Measurements from ENCODE around the gene OR2M5. TPM values are rescaled to one million over a fixed set of nuclear protein-coding genes. Genes with fewer than 3 reads are reported as not detected.

Gene OR2M5
- total and polyA plus RNA-seq, 2 of the 8 experiments (the other 6 are each of a cell fraction or from before 2014, with no cell fraction given), result not detected

DNA sequence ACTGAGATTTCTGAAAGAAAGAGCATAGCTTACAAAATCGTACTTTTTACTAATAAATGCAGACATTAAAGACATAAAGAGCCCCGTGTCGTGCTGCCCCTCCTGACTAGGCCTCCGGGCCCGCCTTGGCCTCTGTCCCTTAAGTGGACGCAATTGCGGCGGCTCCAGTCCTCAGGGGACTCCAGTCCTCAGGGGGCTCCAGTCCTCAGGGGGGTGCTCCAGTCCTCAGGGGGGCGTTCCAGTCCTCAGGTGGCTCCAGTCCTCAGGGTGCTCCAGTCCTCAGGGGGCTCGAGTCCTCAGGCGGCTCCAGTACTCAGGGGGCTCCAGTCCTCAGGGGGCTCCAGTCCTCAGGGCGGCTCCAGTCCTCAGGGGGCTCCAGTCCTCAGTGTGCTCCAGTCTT lies 19.1 kb downstream of the OR2M5 start:
- H2BK20ac ChIP-seq (ENCODE audit: low read length), result no peak overlapping the region
- CTCF ChIA-PET (ENCODE audit: partially characterized antibody), result no interaction called here
- WGBS, 2 experiments (ENCODE audit: extremely low coverage in 1 of 2, insufficient coverage in 1 of 2, insufficient read length in 1 of 2, insufficient replicate concordance in 2 of 2, low coverage in 1 of 2, low lambda C conversion rate in 2 of 2, missing lambda C conversion rate in 1 of 2), result 92% methylated on average over 11 of the region's 12 CpGs; no CpG with 5 or more reads in 1 of the 2 experiments

More for the DNA sequence above, 19.1 kb downstream of the OR2M5 start:
- H3K9me3 ChIP-seq (ENCODE audit: insufficient read depth in 2 of 2, low read depth in 1 of 2, low read length in 1 of 2), result peaks cover 37 to 46% of the 10 kb centered on the region in 2 experiments
- POLR2A ChIA-PET (ENCODE audit: partially characterized antibody), result no interaction called here
- H3K9ac ChIP-seq (replicated peaks in 1 of 4; ENCODE audit: extremely low read depth in 1 of 4, low read depth in 3 of 4, low read length in 3 of 4), result no peak overlapping the region
- H4K20me1 ChIP-seq (replicated peaks in 1 of 2; ENCODE audit: control insufficient read depth in 1 of 2, insufficient read depth in 2 of 2, low read length in 2 of 2), result no peaks in the 10 kb centered on the region
- TF ChIP-seq HDAC6 (IDR thresholded peaks at IDR 0.05; ENCODE audit: low read depth, low read length) (no peak), NRF1 (IDR thresholded peaks at IDR 0.05; ENCODE audit: low read depth, low read length) (no peak), CHD1 (IDR thresholded peaks at IDR 0.05; ENCODE audit: low read depth, low read length) (no peak), CBX8 (IDR thresholded peaks at IDR 0.05; ENCODE audit: borderline replicate concordance, low read depth, low read length) (no peak), SUZ12 (IDR thresholded peaks at IDR 0.05; ENCODE audit: low read length) (no peak), POLR2A (IDR thresholded peaks at IDR 0.05; ENCODE audit: control extremely low read depth in 1 of 2, low read depth in 2 of 2, low read length in 2 of 2) (no peak), GABPA (IDR thresholded peaks at IDR 0.05; ENCODE audit: borderline replicate concordance, insufficient read depth, low read length) (no peak), JUND (IDR thresholded peaks at IDR 0.05; ENCODE audit: low read length) (no peak), SP1 (IDR thresholded peaks at IDR 0.05; ENCODE audit: low read depth, low read length) (no peak)
- TF ChIP-seq, protein P1, sequence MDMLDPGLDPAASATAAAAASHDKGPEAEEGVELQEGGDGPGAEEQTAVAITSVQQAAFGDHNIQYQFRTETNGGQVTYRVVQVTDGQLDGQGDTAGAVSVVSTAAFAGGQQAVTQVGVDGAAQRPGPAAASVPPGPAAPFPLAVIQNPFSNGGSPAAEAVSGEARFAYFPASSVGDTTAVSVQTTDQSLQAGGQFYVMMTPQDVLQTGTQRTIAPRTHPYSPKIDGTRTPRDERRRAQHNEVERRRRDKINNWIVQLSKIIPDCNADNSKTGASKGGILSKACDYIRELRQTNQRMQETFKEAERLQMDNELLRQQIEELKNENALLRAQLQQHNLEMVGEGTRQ (IDR thresholded peaks at IDR 0.05; ENCODE audit: low read length), result no peak
- no peak overlapping the region for H3K4ac ChIP-seq (replicated peaks; ENCODE audit: insufficient read length, low read depth, low read length)
- H3K23me2 ChIP-seq (ENCODE audit: low read depth, low read length), result no peaks in the 10 kb centered on the region
- no peak overlapping the region for H3K27ac ChIP-seq (ENCODE audit: low read depth, low read length)
- H3K14ac ChIP-seq (ENCODE audit: insufficient read length), result no peak overlapping the region
- H3K18ac ChIP-seq (ENCODE audit: extremely low read depth, low read length), result no peak overlapping the region
- no peak overlapping the region for H2BK15ac ChIP-seq (ENCODE audit: low read length)
- no peak overlapping the region for H4K91ac ChIP-seq (replicated peaks; ENCODE audit: insufficient read length, low read length)
- H2AFZ ChIP-seq (ENCODE audit: low read length), result no peak overlapping the region
- H3K56ac ChIP-seq (replicated peaks; ENCODE audit: insufficient read length, low read depth, low read length), result no peak overlapping the region
- H3K79me2 ChIP-seq (ENCODE audit: control insufficient read depth in 1 of 2, insufficient read depth in 2 of 2, low read length in 2 of 2), result no peaks in the 10 kb centered on the region
- no peak overlapping the region for H2BK12ac ChIP-seq (ENCODE audit: low read depth, low read length)
- FAIRE-seq (no peak), DNase-seq (ENCODE audit: low read depth in 1 of 2, low spot score in 2 of 2) (no peak)
- no peak overlapping the region for H4K8ac ChIP-seq (ENCODE audit: extremely low read depth, insufficient read depth, low read length)
- no peak overlapping the region for H2BK5ac ChIP-seq (ENCODE audit: low read depth, low read length)
- H3K27me3 ChIP-seq (replicated peaks in 1 of 4; ENCODE audit: control insufficient read depth in 3 of 4, extremely low read depth in 1 of 4, insufficient read depth in 3 of 4, low read length in 3 of 4), result no peaks in the 10 kb centered on the region
- H2AK5ac ChIP-seq (ENCODE audit: low read depth, low read length), result no peak overlapping the region
- no peak overlapping the region for H2BK120ac ChIP-seq (replicated peaks; ENCODE audit: low read depth, low read length)
- no peaks in the 10 kb centered on the region for H3K79me1 ChIP-seq (ENCODE audit: low read depth, low read length)
- no peak overlapping the region for H3K4me2 ChIP-seq (ENCODE audit: insufficient read depth in 1 of 2, low read depth in 2 of 2, low read length in 2 of 2)
- no peak overlapping the region for H4K5ac ChIP-seq (ENCODE audit: insufficient read length, low read depth, low read length)
- H3K23ac ChIP-seq (ENCODE audit: insufficient read length), result no peak overlapping the region
- H3K4me1 ChIP-seq (replicated peaks in 1 of 4; ENCODE audit: control insufficient read depth in 3 of 4, insufficient read depth in 4 of 4, low read length in 3 of 4), result no peaks in the 10 kb centered on the region
- no peaks in the 10 kb centered on the region; a peak in 1 of 8 replicates for H3K36me3 ChIP-seq (ENCODE audit: control insufficient read depth in 2 of 4, insufficient read depth in 4 of 4, low read length in 3 of 4)
- no peak overlapping the region for H3K4me3 ChIP-seq (ENCODE audit: extremely low read depth in 1 of 4, insufficient read depth in 2 of 4, low read depth in 3 of 4, low read length in 4 of 4)
